Thoracic aorta (tissue), 2 donors: ENCODE results near the gene GRN. TPM values are rescaled to one million over a fixed set of nuclear protein-coding genes. Genes with fewer than 3 reads are reported as not detected.

ENCODE experiments used
- ATAC-seq: fragments of 150-250 bp; one replicate; pipeline ENCODE4 v1.8.0; 2017; ENCODE audit warnings: low read depth; ENCODE audit not compliant: insufficient number of reproducible peaks, low FRiP score
- DNase-seq: peaks from one replicate; pipeline ENCODE4 v3.0.0-alpha.2; 2020; ENCODE audit warnings: low spot score
- H3K27ac ChIP-seq, 2 donors: fragments of 200-600 bp; sonication (generic); 1 replicate in 1 of 2; 2 replicates in 1 of 2; pipeline ENCODE4 v1.5.1; 2016; ENCODE audit warnings: mild to moderate bottlenecking in 2 of 2, moderate library complexity in 2 of 2
- H3K27me3 ChIP-seq: fragments of 200-600 bp; sonication (generic); replicated peaks from 2 replicates; pipeline ENCODE4 v1.6.0; 2016; ENCODE audit warnings: mild to moderate bottlenecking; ENCODE audit not compliant: insufficient read depth
- H3K36me3 ChIP-seq: fragments of 200-600 bp; sonication (generic); one replicate; pipeline ENCODE4 v1.5.1; 2016
- H3K4me1 ChIP-seq, 2 donors: fragments of 200-600 bp; sonication (generic); 1 replicate in 1 of 2; 2 replicates in 1 of 2; pipeline versions ENCODE4 v1.5.1 to v1.6.0; 2016; ENCODE audit warnings: low read depth in 2 of 2, mild to moderate bottlenecking in 1 of 2; ENCODE audit not compliant: control insufficient read depth in 1 of 2
- H3K4me3 ChIP-seq: fragments of 200-600 bp; sonication (generic); 2 replicates; pipeline ENCODE4 v1.5.1; 2016; ENCODE audit warnings: mild to moderate bottlenecking
- H3K9me3 ChIP-seq: fragments of 200-600 bp; sonication (generic); 2 replicates; pipeline ENCODE4 v1.5.1; 2016
- total RNA-seq, 2 donors: library from RNA; depleted of rRNA; stranded (reverse); fragments of >200 nt; gene quantifications; one replicate each; pipeline versions ENCODE4 v1.1.0 to v1.2.3, GENCODE V29; 2016
- TF ChIP-seq, protein P1 (sequence below): fragments of 200-600 bp; sonication (generic); IDR thresholded peaks from one replicate; pipeline ENCODE4 v1.5.1; 2019; ENCODE audit warnings: antibody characterized with exemption

The GRN gene
- total RNA-seq, 2 donors from 2014 or later, result 203 to 292 TPM

DNA sequence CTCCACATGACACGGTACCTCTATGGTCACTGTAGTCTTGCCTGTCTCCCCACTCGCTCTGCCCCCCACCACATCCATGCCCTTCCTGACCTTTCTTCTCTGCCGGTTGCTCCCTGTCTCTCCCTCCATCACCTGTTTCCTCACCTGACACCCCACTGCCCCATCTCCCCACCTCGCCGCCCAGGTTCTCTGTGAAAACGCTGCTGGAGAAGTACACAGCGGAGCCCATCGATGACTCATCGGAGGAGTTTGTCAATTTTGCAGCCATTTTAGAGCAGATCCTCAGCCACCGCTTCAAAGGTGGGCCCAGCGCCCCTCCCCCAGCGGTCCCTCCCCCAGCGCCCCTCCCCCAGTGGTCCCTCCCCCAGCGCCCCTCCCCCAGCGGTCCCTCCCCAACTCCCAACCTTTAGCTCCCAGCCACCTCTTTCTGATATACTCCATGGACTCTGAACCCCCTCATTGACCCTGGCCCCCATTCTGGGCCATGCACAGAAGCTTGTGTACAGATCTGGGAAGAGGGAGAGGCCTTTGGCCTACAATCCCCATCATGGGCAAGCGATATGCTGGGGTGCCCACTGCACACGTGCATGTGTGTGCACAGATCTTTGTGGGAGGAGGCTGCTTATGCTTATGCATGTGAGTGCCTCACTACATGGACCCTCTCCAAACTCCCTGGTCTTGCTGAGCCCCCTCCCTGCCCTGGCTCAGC lies 32.6 kb upstream of the GRN start:
- no peaks in the 10 kb centered on the region for H3K9me3 ChIP-seq
- peaks cover 9 to 18% of the 10 kb centered on the region in 2 donors for H3K4me1 ChIP-seq
- H3K27ac ChIP-seq, result no peak overlapping the region
- DNase-seq (no peak), ATAC-seq (no peak)
- H3K36me3 ChIP-seq, result no peaks in the 10 kb centered on the region
- peaks cover 14% of the 10 kb centered on the region for H3K27me3 ChIP-seq
- TF ChIP-seq, protein P1, sequence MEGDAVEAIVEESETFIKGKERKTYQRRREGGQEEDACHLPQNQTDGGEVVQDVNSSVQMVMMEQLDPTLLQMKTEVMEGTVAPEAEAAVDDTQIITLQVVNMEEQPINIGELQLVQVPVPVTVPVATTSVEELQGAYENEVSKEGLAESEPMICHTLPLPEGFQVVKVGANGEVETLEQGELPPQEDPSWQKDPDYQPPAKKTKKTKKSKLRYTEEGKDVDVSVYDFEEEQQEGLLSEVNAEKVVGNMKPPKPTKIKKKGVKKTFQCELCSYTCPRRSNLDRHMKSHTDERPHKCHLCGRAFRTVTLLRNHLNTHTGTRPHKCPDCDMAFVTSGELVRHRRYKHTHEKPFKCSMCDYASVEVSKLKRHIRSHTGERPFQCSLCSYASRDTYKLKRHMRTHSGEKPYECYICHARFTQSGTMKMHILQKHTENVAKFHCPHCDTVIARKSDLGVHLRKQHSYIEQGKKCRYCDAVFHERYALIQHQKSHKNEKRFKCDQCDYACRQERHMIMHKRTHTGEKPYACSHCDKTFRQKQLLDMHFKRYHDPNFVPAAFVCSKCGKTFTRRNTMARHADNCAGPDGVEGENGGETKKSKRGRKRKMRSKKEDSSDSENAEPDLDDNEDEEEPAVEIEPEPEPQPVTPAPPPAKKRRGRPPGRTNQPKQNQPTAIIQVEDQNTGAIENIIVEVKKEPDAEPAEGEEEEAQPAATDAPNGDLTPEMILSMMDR, result no peak
- no peak overlapping the region for H3K4me3 ChIP-seq

DNA sequence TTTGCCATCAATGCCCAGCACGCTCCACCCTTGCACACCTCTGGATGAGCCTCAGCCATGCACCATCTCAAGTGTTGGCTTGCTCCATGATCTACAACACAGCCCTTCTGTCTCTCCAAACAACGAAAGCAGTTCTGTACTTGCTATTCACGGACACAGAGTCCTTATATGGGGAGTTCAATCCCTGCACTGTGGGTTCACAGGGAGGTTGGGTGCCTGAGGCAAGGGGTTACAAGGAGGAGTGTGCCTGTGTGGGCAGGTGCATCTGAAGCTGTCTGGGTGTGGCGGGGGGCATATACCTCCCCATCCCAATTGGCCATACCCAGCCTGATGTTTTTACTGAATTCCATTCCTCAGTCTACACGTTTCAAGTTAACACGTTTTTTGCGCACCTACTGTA lies 31.1 kb upstream of the GRN start:
- H3K4me3 ChIP-seq, result no peak overlapping the region
- H3K27ac ChIP-seq, result no peak overlapping the region
- H3K36me3 ChIP-seq, result no peaks in the 10 kb centered on the region
- H3K4me1 ChIP-seq, result peaks cover 2 to 6% of the 10 kb centered on the region in 2 donors
- H3K9me3 ChIP-seq, result no peaks in the 10 kb centered on the region
- peaks cover 19% of the 10 kb centered on the region for H3K27me3 ChIP-seq
- TF ChIP-seq, protein P1, result no peak
- no peak for DNase-seq
- no peak for ATAC-seq

DNA sequence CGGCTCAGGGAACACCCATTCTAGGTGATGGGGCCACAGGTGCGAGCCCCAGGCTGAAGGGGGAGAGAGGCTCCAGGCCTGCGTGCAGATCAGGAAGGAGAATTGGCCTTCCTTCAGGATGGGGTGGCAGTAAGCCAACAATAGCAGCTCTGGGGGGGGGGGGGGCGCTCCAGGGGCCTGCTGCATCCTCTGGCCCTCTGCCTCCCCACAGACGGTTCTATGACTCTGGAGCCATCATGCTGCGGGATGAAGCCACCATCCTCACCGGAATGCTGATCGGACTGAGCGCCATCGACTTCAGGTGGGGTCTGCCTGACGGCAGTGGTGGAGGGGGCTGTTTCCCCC lies 30.6 kb upstream of the GRN start:
- H3K9me3 ChIP-seq, result no peaks in the 10 kb centered on the region
- H3K4me1 ChIP-seq, result peaks cover 2 to 6% of the 10 kb centered on the region in 2 donors
- TF ChIP-seq, protein P1, result no peak
- no peak overlapping the region for H3K27ac ChIP-seq
- DNase-seq (no peak), ATAC-seq (no peak)
- peaks cover 19% of the 10 kb centered on the region for H3K27me3 ChIP-seq
- H3K36me3 ChIP-seq, result peaks cover 3% of the 10 kb centered on the region
- H3K4me3 ChIP-seq, result no peak overlapping the region

DNA sequence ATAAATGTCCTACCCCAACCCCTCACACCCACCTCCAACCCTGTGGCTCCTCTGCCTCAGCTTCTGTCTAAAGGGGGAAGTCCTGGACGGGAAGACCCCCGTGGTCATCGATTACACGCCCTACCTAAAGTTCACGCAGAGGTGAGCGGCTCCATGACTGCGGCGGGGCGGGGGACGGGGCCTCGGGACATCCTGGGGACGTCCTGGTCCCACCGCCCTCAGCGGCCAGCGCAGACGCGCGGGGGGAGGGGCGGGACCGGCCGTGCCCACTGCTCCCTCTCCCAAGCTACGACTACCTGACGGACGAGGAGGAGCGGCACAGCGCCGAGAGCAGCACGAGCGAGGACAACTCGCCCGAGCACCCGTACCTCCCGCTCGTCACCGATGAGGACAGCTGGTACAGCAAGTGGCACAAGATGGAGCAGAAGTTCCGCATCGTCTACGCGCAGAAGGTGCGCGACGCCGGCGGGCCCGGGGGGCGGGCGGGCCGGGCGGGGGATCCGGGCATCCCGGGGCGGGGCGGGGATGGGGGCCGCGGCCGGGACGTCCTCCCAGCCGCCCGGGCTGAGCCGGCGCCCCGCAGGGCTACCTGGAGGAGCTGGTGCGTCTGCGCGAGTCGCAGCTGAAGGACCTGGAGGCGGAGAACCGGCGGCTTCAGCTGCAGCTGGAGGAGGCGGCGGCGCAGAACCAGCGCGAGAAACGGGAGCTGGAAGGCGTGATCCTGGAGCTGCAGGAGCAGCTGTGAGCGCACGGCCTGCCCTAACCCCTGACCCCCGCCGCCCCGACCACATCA lies 30.0 kb upstream of the GRN start:
- Histone ChIP-seq H3K4me3 (peak overlapping the region; percentile 59), H3K9me3 (no peaks in the 10 kb centered on the region), H3K27ac (no peak overlapping the region), H3K27me3 (peaks cover 19% of the 10 kb centered on the region), H3K4me1 (peaks cover 2 to 6% of the 10 kb centered on the region in 2 donors), H3K36me3 (peaks cover 8% of the 10 kb centered on the region)
- TF ChIP-seq, protein P1, result no peak
- DNase-seq (no peak), ATAC-seq (no peak)
